Endothelial cell of umbilical vein (primary cell): Measurements from ENCODE around the gene METTL24. TPM values are rescaled to one million over a fixed set of nuclear protein-coding genes. Genes with fewer than 3 reads are reported as not detected.

Source experiments
- BruUV-seq: library from RNA; stranded (reverse); fragments of 400-500 nt; replicated peaks from 2 replicates; lab custom pipeline; 2021; lab: Mats Ljungman, UMichigan
- CTCF ChIA-PET: fragments of 300-600, 350-600 bp; sonication (Branson Sonifier 250); formaldehyde crosslinking; loops from one replicate; lab custom pipeline; 2021; ENCODE audit warnings: antibody characterized with exemption, inconsistent platforms; lab: Charles Lee
- POLR2A ChIA-PET: fragments of 300-600, 350-600 bp; sonication (Branson Sonifier 250); formaldehyde crosslinking; loops from one replicate; lab custom pipeline; 2021; ENCODE audit warnings: antibody characterized with exemption, inconsistent platforms; lab: Charles Lee
- DNase-seq: peaks from one replicate; pipeline ENCODE4 v3.0.0-alpha.2; 2011; ENCODE audit warnings: low read depth, low spot score
- FAIRE-seq: peaks from 2 replicates; lab custom pipeline; 2011; peaks lifted over from hg19 to GRCh38; lab: Jason Lieb, UNC
- H2AFZ ChIP-seq: 2 replicates; pipeline ENCODE4 v1.6.0; 2012; ENCODE audit warnings: low read depth, low read length, control low read depth, inconsistent platforms
- H3K27ac ChIP-seq: 2 replicates; pipeline ENCODE4 v1.5.1; 2011; ENCODE audit warnings: low read depth, mild to moderate bottlenecking, control low read depth, low read length, moderate library complexity; ENCODE audit not compliant: insufficient read depth
- H3K27me3 ChIP-seq, 2 experiments: 2 replicates each; pipeline versions ENCODE4 v1.6.0 to v1.6.1; 2011; ENCODE audit warnings: low read length in 2 of 2, mixed read lengths in 1 of 2; ENCODE audit not compliant: control insufficient read depth in 2 of 2, insufficient read depth in 2 of 2
- H3K36me3 ChIP-seq, 2 experiments: 2 replicates in 1 of 2; 3 replicates in 1 of 2; pipeline ENCODE4 v1.5.1; 2011; ENCODE audit warnings: low read length in 2 of 2, mild to moderate bottlenecking in 1 of 2, moderate library complexity in 1 of 2; ENCODE audit not compliant: control insufficient read depth in 2 of 2, insufficient read depth in 2 of 2; ENCODE audit errors: extremely low read depth in 1 of 2
- H3K4me1 ChIP-seq: 3 replicates; pipeline ENCODE4 v1.5.1; 2011; ENCODE audit warnings: mild to moderate bottlenecking, low read length; ENCODE audit not compliant: control insufficient read depth, insufficient read depth; ENCODE audit errors: extremely low read depth
- H3K4me2 ChIP-seq: 2 replicates; pipeline ENCODE4 v1.6.1; 2011; ENCODE audit warnings: low read length, control low read depth, mixed read lengths; ENCODE audit not compliant: insufficient read depth
- H3K4me3 ChIP-seq, 3 experiments: fragments of 200-600 bp in 1 of 3; sonication (generic), shearing (Covaris generic) in 1 of 3; replicated peaks in 1 of 3; 2 replicates each; pipeline ENCODE4 v1.5.1; 2011 to 2016; ENCODE audit warnings: control low read depth in 3 of 3, low read length in 3 of 3, mild to moderate bottlenecking in 2 of 3, inconsistent platforms in 1 of 3, low read depth in 1 of 3, moderate library complexity in 1 of 3; ENCODE audit not compliant: insufficient read depth in 1 of 3
- H3K79me2 ChIP-seq: 2 replicates; pipeline ENCODE4 v1.6.0; 2012; ENCODE audit warnings: low read length, inconsistent platforms; ENCODE audit not compliant: control insufficient read depth, insufficient read depth
- H3K9ac ChIP-seq: replicated peaks from 2 replicates; pipeline ENCODE3; 2011; ENCODE audit warnings: low read length, control low read depth; ENCODE audit not compliant: insufficient read depth; ENCODE audit errors: extremely low read depth
- H3K9me1 ChIP-seq: replicated peaks from 3 replicates; pipeline ENCODE4 v1.6.0; 2011; ENCODE audit warnings: mild to moderate bottlenecking, low read length; ENCODE audit not compliant: control insufficient read depth, insufficient read depth; ENCODE audit errors: extremely low read depth
- H3K9me3 ChIP-seq: replicated peaks from 2 replicates; pipeline ENCODE4 v1.5.1; 2012; ENCODE audit warnings: low read length, inconsistent platforms; ENCODE audit not compliant: control insufficient read depth, insufficient read depth
- H4K20me1 ChIP-seq: replicated peaks from 2 replicates; pipeline ENCODE3; 2011; ENCODE audit warnings: mild to moderate bottlenecking, low read length; ENCODE audit not compliant: control insufficient read depth, insufficient read depth; ENCODE audit errors: extremely low read depth
- CTCF ChIP-seq, 2 donors: IDR thresholded peaks; 1 replicate in 1 of 2; 2 replicates in 1 of 2; pipeline ENCODE4 v1.5.1; 2011; ENCODE audit warnings: low read length in 2 of 2, mild to moderate bottlenecking in 2 of 2, moderate library complexity in 2 of 2, control low read depth in 1 of 2, inconsistent platforms in 1 of 2, low read depth in 1 of 2; ENCODE audit not compliant: insufficient read depth in 1 of 2; ENCODE audit errors: extremely low read depth in 1 of 2
- EZH2 ChIP-seq: IDR thresholded peaks from 2 replicates; pipeline ENCODE4 v1.6.1; 2012; ENCODE audit warnings: borderline replicate concordance, low read depth, mild to moderate bottlenecking, moderate library complexity, low read length, inconsistent platforms; ENCODE audit not compliant: severe bottlenecking
- FOS ChIP-seq: IDR thresholded peaks from 2 replicates; pipeline ENCODE4 v1.6.1; 2011; ENCODE audit warnings: mild to moderate bottlenecking, low read length, moderate library complexity, borderline replicate concordance; ENCODE audit not compliant: insufficient read depth
- GATA2 ChIP-seq: IDR thresholded peaks from 2 replicates; pipeline ENCODE4 v1.7.0; 2011; ENCODE audit warnings: low read depth, mild to moderate bottlenecking, moderate library complexity, mixed read lengths, low read length; ENCODE audit not compliant: insufficient read length, insufficient read depth
- JUN ChIP-seq: IDR thresholded peaks from 2 replicates; pipeline ENCODE4 v1.6.1; 2011; ENCODE audit warnings: borderline replicate concordance, low read depth; ENCODE audit not compliant: insufficient read length, insufficient read depth
- MYC ChIP-seq: IDR thresholded peaks from one replicate; pipeline ENCODE4 v1.6.1; 2011; ENCODE audit warnings: mild to moderate bottlenecking, low read depth, low read length
- POLR2A ChIP-seq: IDR thresholded peaks from 2 replicates; pipeline ENCODE4 v1.6.1; 2012; ENCODE audit warnings: low read depth, mild to moderate bottlenecking, control low read depth, low read length
- POLR2AphosphoS5 ChIP-seq: IDR thresholded peaks from 2 replicates; pipeline ENCODE4 v1.6.1; 2012; ENCODE audit warnings: low read depth, mild to moderate bottlenecking, control low read depth, low read length, moderate library complexity; ENCODE audit not compliant: insufficient read depth
- dilution Hi-C: fragments of 300-500 bp; cut with MboI; formaldehyde crosslinking; loops from one replicate; pipeline ENCODE4 v1.15.0; 2019; ENCODE audit warnings: low sequenced_read_pairs; ENCODE audit not compliant: extremely low pct_ligation_motif_present
- intact Hi-C: fragments of 100-400 bp; cut with micrococcal nuclease; formaldehyde crosslinking; loops from one replicate; pipeline ENCODE4 v1.10.0; 2022
- polyA plus RNA-seq, 4 experiments: library from polyadenylated mRNA; depleted of rRNA in 3 of 4; stranded (reverse) in 3 of 4; unstranded in 1 of 4; fragments of >200 nt; gene quantifications; 2 replicates each; pipeline versions ENCODE4 v1.2.1 to v1.2.3, GENCODE V29; 2011 to 2012; ENCODE audit warnings: missing spikeins in 1 of 4
- total RNA-seq: library from RNA; stranded (reverse); gene quantifications from 2 replicates; pipeline ENCODE4 v1.2.3, GENCODE V29; 2021
- TF ChIP-seq, protein P1 (sequence below): IDR thresholded peaks from 2 replicates; pipeline ENCODE4 v1.6.1; 2011; ENCODE audit not compliant: insufficient read depth, insufficient read length

METTL24 gene
- total and polyA plus RNA-seq, 2 donors (not counting 3 experiments of a cell fraction or from before 2014, with no cell fraction given) = not detected

DNA sequence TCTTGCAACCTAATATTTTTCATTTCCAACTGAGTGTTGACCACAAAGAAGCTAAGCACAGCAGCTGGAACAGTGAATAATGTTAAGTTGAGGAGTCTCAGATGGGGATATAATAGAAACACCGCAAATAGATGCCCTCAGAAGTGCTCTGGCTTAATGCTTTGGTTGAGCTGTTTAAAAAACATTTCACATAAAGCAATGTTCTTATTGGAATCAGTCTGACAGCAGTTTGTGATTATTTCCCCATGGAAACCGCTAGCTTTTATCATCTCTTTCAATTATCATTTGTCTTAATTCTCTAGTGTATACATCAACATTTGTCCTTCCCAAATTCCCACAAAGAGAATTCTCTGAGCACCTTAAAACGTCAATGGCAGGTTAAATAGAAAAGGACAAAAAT is 30.8 kb downstream of the METTL24 start:
- Histone ChIP-seq H3K9me3 (no peaks in the 10 kb centered on the region), H3K27ac (no peak overlapping the region), H3K79me2 (no peaks in the 10 kb centered on the region), H3K4me2 (no peak overlapping the region), H2AFZ (no peak overlapping the region), H3K27me3 (peaks cover 30 to 33% of the 10 kb centered on the region in 2 experiments), H3K9me1 (no peaks in the 10 kb centered on the region), H3K9ac (no peak overlapping the region), H3K4me3 (no peak overlapping the region), H3K36me3 (no peaks in the 10 kb centered on the region), H3K4me1 (no peaks in the 10 kb centered on the region), H4K20me1 (no peaks in the 10 kb centered on the region)
- TF ChIP-seq, protein P1, sequence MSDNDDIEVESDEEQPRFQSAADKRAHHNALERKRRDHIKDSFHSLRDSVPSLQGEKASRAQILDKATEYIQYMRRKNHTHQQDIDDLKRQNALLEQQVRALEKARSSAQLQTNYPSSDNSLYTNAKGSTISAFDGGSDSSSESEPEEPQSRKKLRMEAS = no peak
- TF ChIP-seq CTCF (IDR thresholded peaks at IDR 0.05; ENCODE audit: extremely low read depth in 1 of 2, insufficient read depth in 1 of 2, low read depth in 1 of 2, low read length in 2 of 2) = no peak
- dilution Hi-C loops (no loop called here), intact Hi-C loops (no loop called here)
- no TSS peak for BruUV-seq
- ChIA-PET CTCF (interaction anchor here (0.8 to 1.0 kb wide), 2 partner anchors 12 to 32 kb away, joined by 3 read pairs; no protein-coding TSS in a partner anchor), POLR2A (no interaction called here)
- FAIRE-seq = no peak
- DNase-seq = no peak

- H3K4me3 ChIP-seq = no peak overlapping the region
- H4K20me1 ChIP-seq = no peaks in the 10 kb centered on the region
- ChIA-PET CTCF (no interaction called here), POLR2A (no interaction called here)
- no peaks in the 10 kb centered on the region for H3K36me3 ChIP-seq
- no peak overlapping the region for H3K4me2 ChIP-seq
- dilution Hi-C loops = no loop called here
- H2AFZ ChIP-seq = no peak overlapping the region
- H3K4me1 ChIP-seq = no peaks in the 10 kb centered on the region
- no peak for TF ChIP-seq POLR2A
- no peak for TF ChIP-seq GATA2
- TF ChIP-seq, protein P1 = no peak
- no peak for TF ChIP-seq POLR2AphosphoS5
- TF ChIP-seq FOS = no peak
- TF ChIP-seq MYC = no peak
- TF ChIP-seq JUN = no peak
- TF ChIP-seq EZH2 = no peak
- no peak for TF ChIP-seq CTCF (IDR thresholded peaks at IDR 0.05; ENCODE audit: extremely low read depth in 1 of 2, insufficient read depth in 1 of 2, low read depth in 1 of 2, low read length in 2 of 2)
- no peak overlapping the region for H3K9ac ChIP-seq
- no peaks in the 10 kb centered on the region for H3K9me3 ChIP-seq
- H3K27ac ChIP-seq = no peak overlapping the region
- intact Hi-C loops = no loop called here
- no TSS peak for BruUV-seq
- FAIRE-seq = no peak
- no peak for DNase-seq
- peaks cover 32 to 35% of the 10 kb centered on the region in 2 experiments for H3K27me3 ChIP-seq
- no peaks in the 10 kb centered on the region for H3K9me1 ChIP-seq
- H3K79me2 ChIP-seq = no peaks in the 10 kb centered on the region
Measured at GRCh38 chr6:110326609-110327008, 31.5 kb downstream of the METTL24 start.
